ENCODE measurements around the gene FAM163A.

DNA sequence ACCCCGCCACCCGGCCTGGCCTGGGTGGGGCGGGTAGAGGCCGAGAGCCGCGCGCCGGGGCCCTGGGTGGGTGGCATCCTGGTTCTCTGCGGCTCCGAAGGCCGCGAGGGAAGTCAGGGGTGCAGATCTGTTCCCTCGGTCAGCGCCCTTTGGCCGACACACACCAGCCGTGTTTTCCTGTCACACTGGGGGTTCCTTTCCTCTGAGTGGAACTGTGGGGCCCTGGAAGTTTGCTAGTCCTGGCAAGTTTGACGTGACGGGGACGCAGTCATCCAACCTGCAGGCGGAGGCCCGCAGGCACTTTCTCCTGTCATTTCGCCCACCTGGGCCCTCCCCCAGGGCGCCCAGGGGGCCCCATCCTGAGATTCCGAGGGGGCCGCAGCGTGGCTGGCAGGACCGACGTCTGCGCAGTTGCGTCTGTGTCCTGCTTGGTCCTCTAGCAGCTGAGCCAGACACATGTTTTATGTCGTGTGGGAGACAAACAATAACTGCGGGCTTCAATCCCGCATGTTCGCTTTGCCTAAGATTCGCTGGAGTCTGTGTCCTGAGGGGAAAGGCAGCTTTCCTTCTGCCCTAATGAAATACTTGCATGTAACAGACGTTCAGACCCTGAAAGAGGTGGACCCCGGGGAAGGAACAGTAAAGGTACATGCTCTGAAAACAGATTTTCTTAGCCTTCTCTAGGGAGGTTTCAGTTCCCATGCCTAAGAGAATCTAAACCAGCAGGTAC lies 1.5 kb downstream of the FAM163A start:
- TF ChIP-seq POLR2AphosphoS5 (IDR thresholded peaks at IDR 0.05) (no peak), POLR2A (IDR thresholded peaks at IDR 0.05; ENCODE audit: low read depth) (no peak)
- TF ChIP-seq, protein P1, sequence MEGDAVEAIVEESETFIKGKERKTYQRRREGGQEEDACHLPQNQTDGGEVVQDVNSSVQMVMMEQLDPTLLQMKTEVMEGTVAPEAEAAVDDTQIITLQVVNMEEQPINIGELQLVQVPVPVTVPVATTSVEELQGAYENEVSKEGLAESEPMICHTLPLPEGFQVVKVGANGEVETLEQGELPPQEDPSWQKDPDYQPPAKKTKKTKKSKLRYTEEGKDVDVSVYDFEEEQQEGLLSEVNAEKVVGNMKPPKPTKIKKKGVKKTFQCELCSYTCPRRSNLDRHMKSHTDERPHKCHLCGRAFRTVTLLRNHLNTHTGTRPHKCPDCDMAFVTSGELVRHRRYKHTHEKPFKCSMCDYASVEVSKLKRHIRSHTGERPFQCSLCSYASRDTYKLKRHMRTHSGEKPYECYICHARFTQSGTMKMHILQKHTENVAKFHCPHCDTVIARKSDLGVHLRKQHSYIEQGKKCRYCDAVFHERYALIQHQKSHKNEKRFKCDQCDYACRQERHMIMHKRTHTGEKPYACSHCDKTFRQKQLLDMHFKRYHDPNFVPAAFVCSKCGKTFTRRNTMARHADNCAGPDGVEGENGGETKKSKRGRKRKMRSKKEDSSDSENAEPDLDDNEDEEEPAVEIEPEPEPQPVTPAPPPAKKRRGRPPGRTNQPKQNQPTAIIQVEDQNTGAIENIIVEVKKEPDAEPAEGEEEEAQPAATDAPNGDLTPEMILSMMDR (IDR thresholded peaks at IDR 0.05), result no peak
